Endodermal cell (in vitro differentiated cells): ENCODE measurements around the gene SLC2A6. TPM values are rescaled to one million over a fixed set of nuclear protein-coding genes. Genes with fewer than 3 reads are reported as not detected.

Source experiments
- DNase-seq: peaks from one replicate; pipeline ENCODE4 v3.0.0-alpha.2; 2017
- H3K27ac ChIP-seq: 2 replicates; pipeline ENCODE4 v1.5.1; 2013; ENCODE audit warnings: mild to moderate bottlenecking, low read depth, low read length, moderate library complexity
- H3K27me3 ChIP-seq: 2 replicates; pipeline ENCODE4 v1.6.1; 2013; ENCODE audit warnings: mild to moderate bottlenecking, low read length, moderate library complexity; ENCODE audit not compliant: insufficient read depth, control insufficient read depth, poor library complexity, severe bottlenecking
- H3K36me3 ChIP-seq: 2 replicates; pipeline ENCODE4 v1.7.0; 2013; ENCODE audit warnings: mild to moderate bottlenecking, low read length, moderate library complexity; ENCODE audit not compliant: control insufficient read depth, insufficient read depth
- H3K4me1 ChIP-seq: one replicate; pipeline ENCODE4 v1.7.0; 2013; ENCODE audit warnings: low read length; ENCODE audit not compliant: control insufficient read depth, insufficient read depth
- H3K4me3 ChIP-seq: 2 replicates; pipeline ENCODE4 v1.5.1; 2013; ENCODE audit warnings: mild to moderate bottlenecking, low read length, moderate library complexity
- H3K9ac ChIP-seq: 2 replicates; pipeline ENCODE4 v1.6.1; 2013; ENCODE audit warnings: mild to moderate bottlenecking, low read length, moderate library complexity; ENCODE audit not compliant: poor library complexity, severe bottlenecking; ENCODE audit errors: extremely low read depth
- H3K9me3 ChIP-seq: 2 replicates; pipeline ENCODE4 v1.6.1; 2013; ENCODE audit warnings: mild to moderate bottlenecking, low read length, moderate library complexity; ENCODE audit not compliant: control insufficient read depth
- H3K27ac Mint-ChIP-seq: 2 replicates; pipeline ENCODE4 v1.8.0; 2020; ENCODE audit warnings: mixed read lengths
- H3K27me3 Mint-ChIP-seq: 2 replicates; pipeline ENCODE4 v1.8.0; 2021; ENCODE audit warnings: mild to moderate bottlenecking, mixed read lengths; ENCODE audit not compliant: insufficient read depth
- H3K36me3 Mint-ChIP-seq: 2 replicates; pipeline ENCODE4 v1.8.0; 2020; ENCODE audit warnings: low read depth, mixed read lengths
- H3K4me1 Mint-ChIP-seq: 2 replicates; pipeline ENCODE4 v1.8.0; 2020; ENCODE audit warnings: mixed read lengths
- H3K4me3 Mint-ChIP-seq: 2 replicates; pipeline ENCODE4 v1.8.0; 2020; ENCODE audit warnings: mild to moderate bottlenecking, moderate library complexity, mixed read lengths
- H3K9me3 Mint-ChIP-seq: 2 replicates; pipeline ENCODE4 v1.8.0; 2020; ENCODE audit warnings: mild to moderate bottlenecking, mixed read lengths
- WGBS, 2 experiments: methylation state at CpG; one replicate each; pipeline versions ENCODE4 v1.1.5 to v1.1.7; 2013; ENCODE audit warnings: missing lambda C conversion rate in 2 of 2, mixed read lengths in 1 of 2; ENCODE audit not compliant: insufficient coverage in 1 of 2, insufficient read length in 1 of 2; 5-methylcytosine and 5-hydroxymethylcytosine counted together
- total RNA-seq, 2 donors: library from RNA; stranded (reverse); fragmentation: NEBNext Ultra II Directional in 1 of 2; extraction: Animal tissue kit (Norgen Biotek cat#: 25700) in 1 of 2; gene quantifications; 2 replicates in 1 of 2; 3 replicates in 1 of 2; pipeline ENCODE4 v1.2.1, GENCODE V29; 2021
- TF ChIP-seq, protein P1 (sequence below): fragments of 200-600 bp; sonication (generic); conservative IDR thresholded peaks from 2 replicates; pipeline ENCODE4 v1.5.0; 2021; ENCODE audit warnings: antibody characterized with exemption, mild to moderate bottlenecking

Gene SLC2A6
- total RNA-seq, 2 donors from 2014 or later, result 11.6 to 17.7 TPM

DNA sequence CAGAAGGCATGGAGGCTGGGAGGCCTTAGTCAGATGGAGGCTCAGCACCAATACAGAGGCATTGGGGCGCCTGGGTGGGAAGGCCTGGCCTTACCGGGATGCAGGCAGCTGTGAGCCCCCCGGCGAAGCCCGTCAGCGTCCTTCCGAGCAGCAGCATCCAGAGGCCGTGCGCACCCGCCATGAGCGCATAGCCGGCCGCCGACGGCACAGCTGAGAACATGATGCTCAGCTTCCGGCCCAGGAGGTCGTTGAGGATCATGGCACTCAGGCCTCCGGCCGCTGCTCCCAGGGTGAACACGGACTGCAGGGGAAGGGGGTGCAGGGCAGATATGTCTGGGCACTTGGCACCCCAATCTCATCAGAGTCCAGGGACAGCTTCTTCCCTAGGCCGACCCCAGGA is 2.0 kb downstream of the SLC2A6 start:
- Mint-ChIP-seq H3K9me3 (no peaks in the 10 kb centered on the region), H3K4me3 (no peak overlapping the region), H3K4me1 (peaks cover 3% of the 10 kb centered on the region), H3K27me3 (peaks cover 11% of the 10 kb centered on the region), H3K36me3 (peaks cover 10% of the 10 kb centered on the region), H3K27ac (no peak overlapping the region)
- TF ChIP-seq, protein P1, sequence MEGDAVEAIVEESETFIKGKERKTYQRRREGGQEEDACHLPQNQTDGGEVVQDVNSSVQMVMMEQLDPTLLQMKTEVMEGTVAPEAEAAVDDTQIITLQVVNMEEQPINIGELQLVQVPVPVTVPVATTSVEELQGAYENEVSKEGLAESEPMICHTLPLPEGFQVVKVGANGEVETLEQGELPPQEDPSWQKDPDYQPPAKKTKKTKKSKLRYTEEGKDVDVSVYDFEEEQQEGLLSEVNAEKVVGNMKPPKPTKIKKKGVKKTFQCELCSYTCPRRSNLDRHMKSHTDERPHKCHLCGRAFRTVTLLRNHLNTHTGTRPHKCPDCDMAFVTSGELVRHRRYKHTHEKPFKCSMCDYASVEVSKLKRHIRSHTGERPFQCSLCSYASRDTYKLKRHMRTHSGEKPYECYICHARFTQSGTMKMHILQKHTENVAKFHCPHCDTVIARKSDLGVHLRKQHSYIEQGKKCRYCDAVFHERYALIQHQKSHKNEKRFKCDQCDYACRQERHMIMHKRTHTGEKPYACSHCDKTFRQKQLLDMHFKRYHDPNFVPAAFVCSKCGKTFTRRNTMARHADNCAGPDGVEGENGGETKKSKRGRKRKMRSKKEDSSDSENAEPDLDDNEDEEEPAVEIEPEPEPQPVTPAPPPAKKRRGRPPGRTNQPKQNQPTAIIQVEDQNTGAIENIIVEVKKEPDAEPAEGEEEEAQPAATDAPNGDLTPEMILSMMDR, result no peak
- H3K4me3 ChIP-seq, result no peak overlapping the region
- H3K36me3 ChIP-seq, result peaks cover 6% of the 10 kb centered on the region
- H3K4me1 ChIP-seq, result peaks cover 9% of the 10 kb centered on the region
- H3K9me3 ChIP-seq, result no peaks in the 10 kb centered on the region
- 93 to 97% methylated on average over 21 of the region's 21 CpGs for WGBS, 2 experiments
- no peak overlapping the region for H3K9ac ChIP-seq
- H3K27me3 ChIP-seq, result peaks cover 9% of the 10 kb centered on the region
- H3K27ac ChIP-seq, result no peak overlapping the region
- DNase-seq, result no peak

DNA sequence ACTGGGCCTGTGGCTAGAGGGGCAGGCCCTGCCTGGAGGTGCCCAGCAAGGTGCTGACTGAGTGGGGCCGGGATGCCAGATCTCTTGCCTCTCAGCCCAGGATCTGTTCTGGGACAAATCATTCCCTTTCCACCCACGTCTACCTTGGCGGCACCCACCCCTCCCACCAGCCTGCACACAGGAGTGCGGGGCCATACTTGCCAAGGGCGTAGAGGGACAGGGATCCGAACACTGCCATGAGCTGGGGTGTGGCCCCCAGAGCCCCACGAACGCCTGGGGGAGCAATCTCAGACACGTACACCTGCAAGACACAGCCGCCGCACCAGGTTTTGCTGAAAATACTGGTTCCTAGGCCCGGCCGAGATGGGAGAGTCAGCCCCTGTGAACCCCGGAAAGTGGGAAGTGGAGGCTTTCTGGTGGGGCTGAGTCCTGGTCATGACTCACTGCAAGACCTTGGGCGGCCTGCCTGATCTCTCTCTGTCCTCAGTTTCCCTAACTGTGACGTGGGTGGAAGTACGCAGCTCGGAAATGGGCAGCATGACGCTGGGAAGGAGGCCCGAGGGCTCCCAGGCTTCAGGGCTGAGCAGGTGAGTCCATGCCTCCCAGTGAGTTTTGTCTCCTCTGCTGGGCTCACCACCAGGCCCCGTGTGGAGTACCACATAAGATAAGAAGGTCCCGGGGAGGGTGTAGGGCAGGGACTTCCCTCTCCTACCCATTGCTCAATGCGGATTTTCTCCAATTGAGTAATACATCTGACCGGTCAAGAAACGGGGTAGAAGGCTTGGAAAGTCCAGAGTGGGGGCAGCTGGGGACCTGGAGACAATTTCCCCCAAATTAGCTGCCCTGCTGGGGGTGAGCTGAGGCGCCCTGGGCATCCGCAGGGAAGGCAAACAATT is 2.6 kb downstream of the SLC2A6 start:
- Histone ChIP-seq H3K27me3 (peaks cover 9% of the 10 kb centered on the region), H3K9me3 (no peaks in the 10 kb centered on the region), H3K9ac (no peak overlapping the region), H3K4me3 (no peak overlapping the region), H3K36me3 (peaks cover 6% of the 10 kb centered on the region), H3K4me1 (peaks cover 9% of the 10 kb centered on the region), H3K27ac (no peak overlapping the region)
- Mint-ChIP-seq H3K4me3 (no peak overlapping the region), H3K4me1 (peaks cover 3% of the 10 kb centered on the region), H3K27ac (no peak overlapping the region), H3K27me3 (peaks cover 8% of the 10 kb centered on the region), H3K9me3 (no peaks in the 10 kb centered on the region), H3K36me3 (peaks cover 10% of the 10 kb centered on the region)
- no peak for DNase-seq
- WGBS, 2 experiments, result 95% methylated on average over 20 to 27 of the region's 27 CpGs
- TF ChIP-seq, protein P1, result no peak

DNA sequence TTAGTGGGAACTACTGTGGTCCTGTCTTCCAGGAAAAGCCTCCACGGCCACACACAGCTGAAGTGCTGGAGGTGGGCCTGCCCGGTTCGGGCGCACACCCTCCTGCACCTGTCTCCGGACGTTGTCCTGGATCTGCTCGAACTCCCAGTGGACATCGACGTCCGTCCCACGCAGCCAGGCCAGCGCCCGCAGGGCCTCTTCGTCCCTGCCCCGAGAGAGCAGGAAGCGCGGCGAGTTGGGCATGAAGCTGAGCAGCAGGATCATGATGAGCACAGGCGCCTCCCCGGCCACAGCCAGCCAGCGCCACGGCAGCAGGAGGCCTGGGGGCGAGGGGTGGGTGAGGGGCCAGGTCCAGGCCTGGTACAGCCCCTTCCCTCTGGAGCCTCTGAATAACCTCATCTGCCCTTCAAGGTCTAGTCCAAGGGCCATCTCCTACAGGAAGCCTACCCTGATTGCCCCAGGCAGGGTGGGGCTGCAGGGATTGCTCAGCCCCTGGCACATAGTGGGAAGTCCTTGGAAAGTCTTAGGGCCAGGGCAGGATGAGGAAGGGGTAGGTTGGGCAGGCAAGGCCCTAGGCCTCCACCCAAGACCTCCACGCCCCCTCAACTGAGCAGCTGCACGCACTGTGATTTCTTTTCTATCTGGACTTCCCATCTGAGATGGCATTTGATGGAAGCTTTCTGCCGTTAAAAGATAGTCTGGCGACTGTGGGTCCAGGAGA is 3.4 kb downstream of the SLC2A6 start:
- peaks cover 10% of the 10 kb centered on the region for H3K36me3 Mint-ChIP-seq
- TF ChIP-seq, protein P1, result no peak
- no peak overlapping the region for H3K4me3 Mint-ChIP-seq
- no peak overlapping the region for H3K27ac Mint-ChIP-seq
- Histone ChIP-seq H3K9me3 (no peaks in the 10 kb centered on the region), H3K27ac (no peak overlapping the region), H3K4me1 (peaks cover 9% of the 10 kb centered on the region), H3K9ac (no peak overlapping the region), H3K27me3 (peaks cover 9% of the 10 kb centered on the region), H3K4me3 (no peak overlapping the region), H3K36me3 (peaks cover 6% of the 10 kb centered on the region)
- peaks cover 3% of the 10 kb centered on the region for H3K4me1 Mint-ChIP-seq
- DNase-seq, result no peak
- no peaks in the 10 kb centered on the region for H3K9me3 Mint-ChIP-seq
- peaks cover 6% of the 10 kb centered on the region for H3K27me3 Mint-ChIP-seq
- WGBS, 2 experiments, result 94 to 99% methylated on average over 20 to 27 of the region's 27 CpGs
